HEK293T (cell line): ENCODE measurements around the gene DMBX1.

Source experiments
- BHLHE40 ChIP-seq: fragments of 450-650 bp; IDR thresholded peaks from 2 replicates; pipeline ENCODE4 v1.6.1; 2016; ENCODE audit warnings: mild to moderate bottlenecking, moderate library complexity, borderline replicate concordance
- ELF4 ChIP-seq: fragments of 450-650 bp; IDR thresholded peaks from 2 replicates; pipeline ENCODE4 v1.6.1; 2017; ENCODE audit warnings: antibody characterized with exemption
- FOXK2 ChIP-seq: fragments of 450-650 bp; IDR thresholded peaks from 2 replicates; pipeline ENCODE4 v1.6.1; 2016; ENCODE audit warnings: mild to moderate bottlenecking
- FOXM1 ChIP-seq: fragments of 450-650 bp; IDR thresholded peaks from 2 replicates; pipeline ENCODE4 v1.6.1; 2017; ENCODE audit warnings: mild to moderate bottlenecking, borderline replicate concordance
- HDGF ChIP-seq: fragments of 450-650 bp; IDR thresholded peaks from 2 replicates; pipeline ENCODE4 v1.6.1; 2017; ENCODE audit warnings: antibody characterized with exemption, borderline replicate concordance
- NFRKB ChIP-seq: fragments of 450-650 bp; IDR thresholded peaks from 2 replicates; pipeline ENCODE4 v1.6.1; 2016; ENCODE audit warnings: mild to moderate bottlenecking, moderate library complexity

- TF ChIP-seq HDGF (no peak), FOXK2 (no peak), BHLHE40 (no peak), NFRKB (no peak), FOXM1 (no peak), ELF4 (no peak)
These were observed 32.5 kb upstream of the DMBX1 start for GRCh38 chr1:46457178-46457577.
